Calu3 (cell line): Measurements from ENCODE around the gene APP. TPM values are rescaled to one million over a fixed set of nuclear protein-coding genes. Genes with fewer than 3 reads are reported as not detected.

Experiments
- BruUV-seq: library from RNA; stranded (reverse); fragments of 400-500 nt; replicated peaks from 2 replicates; lab custom pipeline; 2021; lab: Mats Ljungman, UMichigan
- CTCF ChIA-PET: fragments of 300-600 bp; sonication (Branson Sonifier 250); formaldehyde crosslinking; loops from one replicate; lab custom pipeline; 2022; ENCODE audit warnings: antibody characterized with exemption; lab: Charles Lee
- DNase-seq: peaks from one replicate; pipeline ENCODE4 v3.0.0; 2022
- H3K27ac Mint-ChIP-seq: one replicate; pipeline ENCODE4 v1.8.0; 2022; ENCODE audit warnings: mixed read lengths; ENCODE audit not compliant: unreplicated experiment
- H3K27me3 Mint-ChIP-seq: one replicate; pipeline ENCODE4 v1.8.0; 2022; ENCODE audit warnings: mixed read lengths; ENCODE audit not compliant: unreplicated experiment
- H3K36me3 Mint-ChIP-seq: one replicate; pipeline ENCODE4 v1.8.0; 2022; ENCODE audit warnings: mild to moderate bottlenecking, moderate library complexity, mixed read lengths; ENCODE audit not compliant: insufficient read depth, unreplicated experiment
- H3K4me1 Mint-ChIP-seq: one replicate; pipeline ENCODE4 v1.8.0; 2022; ENCODE audit warnings: mild to moderate bottlenecking, low read depth, mixed read lengths; ENCODE audit not compliant: unreplicated experiment
- H3K4me3 Mint-ChIP-seq: one replicate; pipeline ENCODE4 v1.8.0; 2022; ENCODE audit warnings: mild to moderate bottlenecking, low read depth, moderate library complexity, mixed read lengths; ENCODE audit not compliant: unreplicated experiment
- H3K9me3 Mint-ChIP-seq: one replicate; pipeline ENCODE4 v1.8.0; 2022; ENCODE audit warnings: low read depth, mixed read lengths; ENCODE audit not compliant: unreplicated experiment
- CTCF ChIP-seq: fragments of 200-600 bp; IDR thresholded peaks from one replicate; pipeline ENCODE4 v1.8.0; 2022; ENCODE audit warnings: antibody characterized with exemption; ENCODE audit not compliant: unreplicated experiment
- intact Hi-C: fragments of 100-400 bp; cut with micrococcal nuclease; formaldehyde crosslinking; loops from one replicate; pipeline ENCODE4 v1.10.0; 2022; ENCODE audit not compliant: unreplicated experiment
- total RNA-seq: library from RNA; stranded (reverse); gene quantifications from 2 replicates; pipeline ENCODE4 v1.2.3, GENCODE V29; 2022

APP gene
- total RNA-seq, 1 experiment from 2014 or later, result 566 TPM

- peaks cover 5% of the 10 kb centered on the region for H3K36me3 Mint-ChIP-seq
These were observed 42.7 kb downstream of the APP start for GRCh38 chr21:26127918-26128317.

GRCh38 chr21:26127073-26127814 is 43.3 kb downstream of the APP start:
- CTCF ChIA-PET, result interaction anchor here (1.0 kb wide), 1 partner anchor 11 kb away, joined by 3 read pairs; no protein-coding TSS in a partner anchor
- Mint-ChIP-seq H3K36me3 (peaks cover 5% of the 10 kb centered on the region), H3K27me3 (no peaks in the 10 kb centered on the region), H3K4me3 (no peak overlapping the region), H3K27ac (no peak overlapping the region), H3K9me3 (no peaks in the 10 kb centered on the region), H3K4me1 (peaks cover 26% of the 10 kb centered on the region)
- no peak for DNase-seq
- TF ChIP-seq CTCF, result no peak
- intact Hi-C loops, result no loop called here
- no TSS peak for BruUV-seq

More at GRCh38 chr21:26127918-26128317, 42.7 kb downstream of the APP start:
- intact Hi-C loops, result no loop called here
- H3K9me3 Mint-ChIP-seq, result no peaks in the 10 kb centered on the region
- H3K27ac Mint-ChIP-seq, result no peak overlapping the region
- no peaks in the 10 kb centered on the region for H3K27me3 Mint-ChIP-seq
- no TSS peak for BruUV-seq
- DNase-seq, result no peak
- H3K4me3 Mint-ChIP-seq, result no peak overlapping the region
- TF ChIP-seq CTCF, result no peak
- CTCF ChIA-PET, result interaction anchor here (1.0 kb wide), 1 partner anchor 11 kb away, joined by 3 read pairs; no protein-coding TSS in a partner anchor
- H3K4me1 Mint-ChIP-seq, result peaks cover 26% of the 10 kb centered on the region

- DNase-seq, result no peak
- intact Hi-C loops, result no loop called here
- Mint-ChIP-seq H3K4me1 (peaks cover 26% of the 10 kb centered on the region), H3K9me3 (no peaks in the 10 kb centered on the region), H3K36me3 (peaks cover 5% of the 10 kb centered on the region), H3K27me3 (no peaks in the 10 kb centered on the region), H3K27ac (no peak overlapping the region), H3K4me3 (no peak overlapping the region)
- CTCF ChIA-PET, result no interaction called here
- TF ChIP-seq CTCF, result no peak
- no TSS peak for BruUV-seq
These were observed 44.4 kb downstream of the APP start for GRCh38 chr21:26126168-26126553.

GRCh38 chr21:26125433-26126167 is 45.0 kb downstream of the APP start:
- Mint-ChIP-seq H3K9me3 (no peaks in the 10 kb centered on the region), H3K27ac (no peak overlapping the region), H3K27me3 (no peaks in the 10 kb centered on the region), H3K36me3 (peaks cover 5% of the 10 kb centered on the region), H3K4me3 (no peak overlapping the region), H3K4me1 (peaks cover 26% of the 10 kb centered on the region)
- TF ChIP-seq CTCF, result no peak
- intact Hi-C loops, result no loop called here
- CTCF ChIA-PET, result no interaction called here
- no TSS peak for BruUV-seq
- no peak for DNase-seq
